ENCODE measurements around the gene PLCXD3.

DNA sequence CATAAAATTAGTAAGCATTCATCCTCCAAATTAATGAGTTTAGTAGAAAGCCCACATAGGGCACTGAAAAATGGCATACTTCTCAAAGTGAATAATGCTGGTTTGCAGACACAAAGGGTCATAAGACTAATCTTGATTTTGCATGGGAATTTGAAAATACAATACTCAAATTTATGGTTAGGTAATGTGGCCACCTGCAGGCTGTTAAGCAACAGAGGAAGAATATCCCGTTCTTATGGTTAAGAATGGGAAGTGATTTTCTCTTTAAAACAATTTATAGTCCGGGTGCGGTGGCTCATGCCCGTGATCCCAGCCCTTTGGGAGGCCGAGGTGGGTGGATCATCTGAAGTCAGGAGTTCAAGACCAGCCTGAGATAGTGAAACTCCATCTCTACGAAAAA, 9.4 kb upstream of the PLCXD3 start:
- TF ChIP-seq CTCF (IDR thresholded peaks at IDR 0.05 in 8 of 11, conservative IDR thresholded peaks at IDR 0.05 in 3 of 11) = no peak
- TF ChIP-seq POLR2A (IDR thresholded peaks at IDR 0.05) = no peak
- no peak for TF ChIP-seq POLR2AphosphoS5 (IDR thresholded peaks at IDR 0.05)

All from spleen (tissue), 7 donors.